Left lung (tissue), 10 donors: ENCODE results near the gene UNCX. TPM values are rescaled to one million over a fixed set of nuclear protein-coding genes. Genes with fewer than 3 reads are reported as not detected.

Experiments
- ATAC-seq: fragments of 200-7000 bp; cut with Tn5 transposase; one replicate; pipeline ENCODE4 v1.9.1; 2020; ENCODE audit warnings: moderate library complexity
- DNase-seq, 4 donors: peaks; one replicate each; pipeline ENCODE4 v3.0.0-alpha.2; 2013 to 2020
- H3K27ac ChIP-seq, 2 donors: fragments of 200-600 bp; sonication (generic) in 1 of 2; one replicate each; pipeline versions ENCODE4 v1.5.0 to v1.8.0; 2020 to 2021
- H3K27me3 ChIP-seq, 2 donors: fragments of 200-600 bp; sonication (generic) in 1 of 2; one replicate each; pipeline versions ENCODE4 v1.5.0 to v1.8.0; 2020 to 2021
- H3K36me3 ChIP-seq, 2 donors: fragments of 200-600 bp; sonication (generic) in 1 of 2; one replicate each; pipeline versions ENCODE4 v1.5.0 to v1.8.0; 2020 to 2021
- H3K4me1 ChIP-seq, 2 donors: fragments of 200-600 bp; one replicate each; pipeline ENCODE4 v1.8.0; 2021
- H3K4me3 ChIP-seq, 2 donors: fragments of 200-600 bp; sonication (generic) in 1 of 2; one replicate each; pipeline versions ENCODE4 v1.5.0 to v1.8.0; 2020 to 2021; ENCODE audit warnings: mild to moderate bottlenecking in 1 of 2
- H3K9me3 ChIP-seq, 2 donors: fragments of 200-600 bp; sonication (generic) in 1 of 2; one replicate each; pipeline versions ENCODE4 v1.5.0 to v1.8.0; 2020 to 2021
- CTCF ChIP-seq, 2 donors: fragments of 200-600 bp; sonication (generic) in 1 of 2; IDR thresholded peaks; one replicate each; pipeline versions ENCODE4 v1.5.0 to v1.8.0; 2021; ENCODE audit warnings: antibody characterized with exemption in 2 of 2
- intact Hi-C, 2 donors: fragments of 100-400 bp; cut with DNase I; formaldehyde crosslinking; loops; one replicate each; pipeline versions ENCODE4 v1.11.2 to v1.14.2; 2022
- polyA plus RNA-seq, 6 donors: library from polyadenylated mRNA; unstranded; fragments of 120-200 nt; gene quantifications; one replicate each; pipeline ENCODE4 v1.2.1, GENCODE V29; 2013; ENCODE audit not compliant: insufficient read length in 6 of 6
- total RNA-seq, 2 donors: library from RNA; stranded (reverse); fragmentation: NEBNext Ultra II Directional; extraction: Animal tissue kit (Norgen Biotek cat#: 25700); gene quantifications; one replicate each; pipeline ENCODE4 v1.2.1, GENCODE V29; 2021
- donor health status: DM: no; HTN: yes; CAD: no.
- donor health status: DM: no; HTN: no; CAD: no.

UNCX gene
- total and polyA plus RNA-seq, 8 donors: 0.10 TPM; not detected in 7

GRCh38 chr7:1246871-1247526, 14.3 kb downstream of the UNCX start:
- Histone ChIP-seq H3K4me3 (no peak overlapping the region), H3K9me3 (no peaks in the 10 kb centered on the region), H3K36me3 (no peaks in the 10 kb centered on the region), H3K27ac (no peak overlapping the region), H3K27me3 (peaks cover 85 to 100% of the 10 kb centered on the region in 2 donors), H3K4me1 (peaks cover 3 to 15% of the 10 kb centered on the region in 2 donors)
- TF ChIP-seq CTCF (IDR thresholded peaks at IDR 0.05): no peak
- DNase-seq: peak in 2 of 4 donors; percentile 58 to 69
- intact Hi-C loops: no loop called here
- ATAC-seq: no peak

- peaks cover 81 to 100% of the 10 kb centered on the region in 2 donors for H3K27me3 ChIP-seq
Observed at GRCh38 chr7:1247527-1248041, 14.9 kb downstream of the UNCX start.

GRCh38 chr7:1248143-1248915, 15.7 kb downstream of the UNCX start:
- H3K36me3 ChIP-seq: no peaks in the 10 kb centered on the region
- no peaks in the 10 kb centered on the region for H3K9me3 ChIP-seq
- H3K27me3 ChIP-seq: peaks cover 79 to 100% of the 10 kb centered on the region in 2 donors
- ATAC-seq (no peak), DNase-seq (peak in 1 of 4 donors; percentile 59)
- no peak for TF ChIP-seq CTCF (IDR thresholded peaks at IDR 0.05)
- H3K27ac ChIP-seq: no peak overlapping the region
- H3K4me3 ChIP-seq: no peak overlapping the region
- intact Hi-C loops: no loop called here
- peaks cover 3 to 15% of the 10 kb centered on the region in 2 donors for H3K4me1 ChIP-seq

More at GRCh38 chr7:1247527-1248041, 14.9 kb downstream of the UNCX start:
- intact Hi-C loops: no loop called here
- H3K9me3 ChIP-seq: no peaks in the 10 kb centered on the region
- H3K36me3 ChIP-seq: no peaks in the 10 kb centered on the region
- TF ChIP-seq CTCF (IDR thresholded peaks at IDR 0.05): no peak
- DNase-seq (peak in 2 of 4 donors; percentile 47 to 64), ATAC-seq (no peak)
- H3K4me1 ChIP-seq: peaks cover 3 to 15% of the 10 kb centered on the region in 2 donors
- no peak overlapping the region for H3K4me3 ChIP-seq
- no peak overlapping the region for H3K27ac ChIP-seq

GRCh38 chr7:1248916-1249581, 16.4 kb downstream of the UNCX start:
- Histone ChIP-seq H3K9me3 (no peaks in the 10 kb centered on the region), H3K4me1 (peaks cover 3 to 15% of the 10 kb centered on the region in 2 donors), H3K36me3 (no peaks in the 10 kb centered on the region), H3K27me3 (peaks cover 79 to 100% of the 10 kb centered on the region in 2 donors), H3K27ac (no peak overlapping the region), H3K4me3 (no peak overlapping the region)
- ATAC-seq: no peak
- TF ChIP-seq CTCF (IDR thresholded peaks at IDR 0.05): no peak
- DNase-seq: peak in 1 of 4 donors; percentile 29
- intact Hi-C loops: no loop called here
